Epithelial cell of esophagus (primary cell): ENCODE results near the gene PEA15.

Experiments
- DNase-seq: peaks from one replicate; pipeline ENCODE4 v3.0.0; 2010; ENCODE audit warnings: low read depth
- H3K4me3 ChIP-seq: 2 replicates; pipeline ENCODE4 v1.5.1; 2011; ENCODE audit warnings: mild to moderate bottlenecking, low read length, control low read depth
- CTCF ChIP-seq: IDR thresholded peaks from 2 replicates; pipeline ENCODE4 v1.5.1; 2011; ENCODE audit warnings: low read depth, mild to moderate bottlenecking, low read length, control low read depth, inconsistent platforms; ENCODE audit not compliant: insufficient read depth; ENCODE audit errors: missing control alignments

The PEA15 gene

GRCh38 chr1:160207118-160207650 lies 2.0 kb downstream of the PEA15 start:
- no peak for DNase-seq
- H3K4me3 ChIP-seq, result no peak overlapping the region
- TF ChIP-seq CTCF, result no peak

GRCh38 chr1:160207771-160208556 lies 2.8 kb downstream of the PEA15 start:
- no peak for TF ChIP-seq CTCF
- no peak overlapping the region for H3K4me3 ChIP-seq
- no peak for DNase-seq

GRCh38 chr1:160208557-160209320 lies 3.6 kb downstream of the PEA15 start:
- no peak for TF ChIP-seq CTCF
- no peak overlapping the region for H3K4me3 ChIP-seq
- DNase-seq, result no peak

GRCh38 chr1:160209321-160210046 lies 4.3 kb downstream of the PEA15 start:
- no peak for TF ChIP-seq CTCF
- no peak overlapping the region for H3K4me3 ChIP-seq
- no peak for DNase-seq

- no peak for TF ChIP-seq CTCF
- no peak for DNase-seq
- H3K4me3 ChIP-seq, result no peak overlapping the region
Measured at GRCh38 chr1:160210561-160210960, 5.4 kb downstream of the PEA15 start.

GRCh38 chr1:160211046-160211790 lies 6.0 kb downstream of the PEA15 start:
- no peak for DNase-seq
- no peak overlapping the region for H3K4me3 ChIP-seq
- no peak for TF ChIP-seq CTCF
